ENCODE data around the gene CFAP92.
"Not testable (repeated sequence)": the region's sequence is repeated elsewhere in the genome, so short reads cannot be mapped to it uniquely, and the experiment has no call there.

The CFAP92 gene

GRCh38 chr3:128870347-128870746 lies 123.5 kb downstream of the CFAP92 start:
- in situ Hi-C loops (cut with MboI; ENCODE audit: low sequenced_read_pairs) = no loop called here

GRCh38 chr3:128867200-128868125 lies 126.4 kb downstream of the CFAP92 start:
- in situ Hi-C loops (cut with MboI; ENCODE audit: low sequenced_read_pairs) = no loop called here

DNA sequence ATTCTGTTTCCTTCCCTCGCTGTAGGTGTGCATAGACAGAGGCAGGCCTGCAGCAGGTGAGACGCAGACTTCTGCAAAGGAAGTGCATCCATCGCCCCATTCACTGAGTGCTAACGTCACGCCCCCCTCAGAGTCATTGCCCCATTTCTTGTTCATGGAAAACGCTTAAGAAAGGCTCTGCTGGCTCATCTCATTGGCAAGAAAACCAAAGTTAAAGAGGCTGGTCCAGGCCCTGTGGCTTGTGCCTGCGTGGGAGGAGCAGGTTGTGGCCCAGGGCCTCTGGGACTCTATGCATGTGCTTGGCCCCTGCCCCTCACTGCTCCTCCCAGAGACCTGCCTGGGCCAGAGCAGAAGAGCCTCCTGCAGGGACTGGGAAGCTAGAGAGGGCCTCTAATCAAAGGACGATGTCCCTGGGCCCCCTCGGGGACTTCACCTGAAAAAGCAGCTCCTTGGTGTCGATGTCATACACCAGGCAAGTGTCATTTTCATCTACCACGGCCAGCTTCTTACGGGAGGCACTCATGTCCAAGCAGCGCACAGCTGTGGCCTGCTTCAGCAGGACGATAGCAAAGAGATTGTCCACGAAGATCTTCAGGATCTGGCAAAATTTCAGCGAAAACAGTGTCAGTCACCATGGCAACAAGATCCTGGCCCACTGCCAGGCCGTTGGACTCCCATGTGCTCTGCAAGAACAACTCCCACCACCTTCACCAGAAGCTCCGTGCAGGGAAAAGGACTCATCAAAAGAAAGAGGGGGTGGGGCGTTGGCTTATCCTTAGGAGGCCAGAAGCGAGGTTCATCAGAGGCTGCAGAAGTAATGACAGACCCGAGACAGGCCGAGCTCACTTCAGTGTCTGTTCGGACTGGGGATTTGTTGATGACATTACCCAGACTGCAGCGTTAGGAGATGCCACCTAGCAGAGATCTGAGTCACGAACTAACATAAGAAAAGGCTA lies 128.7 kb downstream of the CFAP92 start:
- in situ Hi-C loops (cut with MboI; ENCODE audit: low sequenced_read_pairs) = not testable (repeated sequence)

GRCh38 chr3:128864351-128864811 lies 129.5 kb downstream of the CFAP92 start:
- in situ Hi-C loops (cut with MboI; ENCODE audit: low sequenced_read_pairs) = no loop called here

DNA sequence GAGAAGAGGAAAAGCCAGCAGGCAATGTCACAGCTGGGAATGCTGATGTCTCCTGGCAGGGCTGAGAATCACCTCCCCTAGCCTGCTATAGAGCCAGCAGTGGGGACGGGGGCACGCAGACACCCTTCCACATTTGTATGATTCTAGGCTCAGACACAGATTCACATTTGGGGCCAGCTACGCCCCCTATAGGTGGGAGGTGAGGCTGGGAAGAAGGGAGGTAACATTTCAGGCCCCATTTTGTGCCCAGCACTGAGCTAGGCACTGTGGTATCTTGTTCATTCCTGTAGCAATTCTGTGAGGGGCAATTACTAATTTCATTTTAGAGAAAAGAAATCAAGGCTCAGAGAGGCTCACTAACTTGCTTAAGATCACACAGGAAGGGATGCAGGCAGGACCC lies 130.3 kb downstream of the CFAP92 start:
- in situ Hi-C loops (cut with MboI; ENCODE audit: low sequenced_read_pairs) = no loop called here

DNA sequence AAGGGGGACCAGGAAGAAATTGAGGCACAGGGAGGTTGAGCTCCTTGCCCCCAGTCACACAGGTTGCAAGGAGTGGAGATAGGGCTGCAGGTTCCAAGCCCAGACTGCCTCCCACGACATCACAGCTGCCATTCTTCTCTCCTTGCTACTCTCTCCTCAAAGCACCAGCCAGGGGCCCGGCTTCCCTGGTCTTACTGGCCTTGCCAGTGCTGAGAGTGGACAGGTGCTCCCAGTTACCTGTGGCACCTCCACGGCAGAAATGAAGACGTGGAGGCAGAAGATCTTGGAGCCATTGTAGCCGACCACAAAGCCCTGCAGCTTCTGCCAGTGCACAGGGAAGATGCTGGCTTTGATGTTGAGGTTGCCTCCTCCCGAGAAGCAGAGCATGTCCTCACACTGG lies 132.4 kb downstream of the CFAP92 start:
- in situ Hi-C loops (cut with MboI; ENCODE audit: low sequenced_read_pairs) = no loop called here

All from hTERT RPE-1 (cell line).